Measurements from ENCODE around the gene TIGD2.
"Not testable (repeated sequence)": the region's sequence is repeated elsewhere in the genome, so short reads cannot be mapped to it uniquely, and the experiment has no call there.

Gene TIGD2

DNA sequence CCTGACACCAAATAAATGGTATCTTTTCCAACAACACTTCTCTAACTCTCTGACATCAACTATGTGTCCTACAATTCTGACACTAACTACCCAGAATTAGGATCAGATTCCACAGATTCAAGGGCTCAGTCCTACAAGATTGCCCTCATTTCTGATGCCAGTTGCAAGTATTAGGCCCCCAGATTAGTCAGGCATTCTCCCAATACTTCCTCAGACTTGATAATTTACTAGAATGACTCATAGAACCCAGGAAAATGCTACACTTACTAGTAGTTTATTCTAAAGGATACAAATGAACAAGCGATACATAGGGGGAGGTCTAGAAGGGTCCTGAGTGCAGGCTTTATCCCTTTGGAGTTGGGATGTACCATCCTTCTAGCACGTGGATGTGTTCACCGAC lies 8.5 kb downstream of the TIGD2 start:
- DNase-seq, result no peak

DNA sequence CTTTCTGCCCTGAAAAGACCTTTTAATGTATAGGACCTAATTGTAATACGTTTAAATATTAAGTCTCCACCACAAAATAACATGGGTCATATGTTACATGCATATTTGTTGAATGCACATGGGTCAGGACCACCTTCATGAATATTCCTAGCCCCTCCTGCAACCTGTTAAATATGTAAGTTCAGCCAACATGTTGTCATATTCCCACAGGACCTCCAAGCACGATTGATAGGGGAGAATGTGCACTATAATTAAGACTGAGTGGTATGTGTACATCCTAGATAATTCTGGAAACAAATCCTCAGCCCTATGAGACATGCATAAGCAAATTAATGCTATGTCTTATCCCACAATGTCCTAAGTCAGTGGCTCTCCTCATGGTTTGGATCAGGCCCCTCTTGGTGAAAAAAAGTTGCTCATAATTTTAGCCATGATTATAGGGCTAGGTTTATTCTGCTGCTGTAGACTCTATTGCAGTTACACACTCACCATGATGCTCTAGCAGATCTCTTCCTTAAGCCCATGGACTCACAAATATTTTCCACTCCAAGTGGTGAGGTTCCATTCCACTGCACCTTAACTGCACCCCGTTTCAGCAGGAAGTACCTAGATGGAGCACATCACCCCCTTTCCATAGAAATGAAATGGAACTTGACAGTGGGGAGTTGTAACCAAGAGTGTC lies 10.2 kb downstream of the TIGD2 start:
- no peak for DNase-seq

DNA sequence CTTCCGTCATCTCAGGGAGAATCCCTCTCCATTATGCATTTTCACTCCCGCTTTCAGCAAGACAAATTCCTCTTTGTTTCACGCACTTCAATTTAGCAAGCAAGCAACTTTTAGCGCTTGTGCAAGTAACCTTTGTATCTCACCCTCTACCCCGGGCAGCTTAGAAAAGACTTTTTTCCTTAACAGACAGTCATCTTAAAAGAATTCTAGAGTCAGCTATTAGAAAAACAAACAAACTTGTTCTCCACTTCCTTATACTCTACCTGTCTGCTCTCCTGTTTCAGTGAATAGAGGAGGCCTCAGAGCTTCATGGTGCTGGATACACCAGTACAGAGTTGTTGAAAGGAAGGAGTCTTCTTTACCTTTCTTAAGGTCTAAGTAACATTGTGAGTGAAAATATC lies 12.1 kb downstream of the TIGD2 start:
- DNase-seq, result no peak

DNA sequence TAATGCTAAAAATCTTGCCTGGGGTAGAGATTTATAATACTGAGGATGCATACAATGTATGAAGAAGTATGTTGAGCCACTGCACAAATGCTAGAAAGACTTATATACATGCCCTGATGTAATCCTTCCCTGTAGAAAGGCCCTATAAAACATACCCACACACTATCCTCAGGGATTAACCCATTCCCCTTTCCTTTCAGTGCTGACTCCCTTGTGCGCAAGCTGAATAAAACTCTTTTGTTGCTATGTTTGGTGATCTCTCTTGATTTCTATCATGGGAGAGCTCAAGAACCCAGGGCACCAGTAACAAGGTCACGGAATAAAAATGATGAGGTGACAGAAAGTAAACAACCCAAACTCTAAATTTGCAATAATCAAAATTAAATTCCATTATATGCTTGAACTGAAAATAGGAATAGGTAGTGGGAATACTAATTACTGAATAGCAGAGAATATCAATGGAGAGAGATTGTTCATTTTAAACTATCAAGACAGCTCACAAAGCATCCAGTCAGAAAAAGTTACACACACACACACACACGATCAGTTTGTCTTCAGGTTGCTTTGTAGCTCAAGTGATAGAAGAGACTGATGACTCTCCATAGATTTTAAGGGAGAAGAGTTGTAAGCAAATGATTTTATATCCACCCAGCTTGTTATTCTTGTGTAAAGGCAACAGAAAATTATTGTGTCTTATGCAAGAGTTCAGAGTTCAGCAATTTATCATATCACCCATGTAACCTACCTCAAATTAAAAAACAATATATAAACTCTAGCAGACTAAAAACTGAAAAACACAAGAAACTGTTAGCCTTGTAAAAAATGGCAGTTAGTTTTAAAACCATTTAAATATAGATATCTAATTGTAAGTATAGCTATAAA lies 14.8 kb downstream of the TIGD2 start:
- no peak for DNase-seq

DNA sequence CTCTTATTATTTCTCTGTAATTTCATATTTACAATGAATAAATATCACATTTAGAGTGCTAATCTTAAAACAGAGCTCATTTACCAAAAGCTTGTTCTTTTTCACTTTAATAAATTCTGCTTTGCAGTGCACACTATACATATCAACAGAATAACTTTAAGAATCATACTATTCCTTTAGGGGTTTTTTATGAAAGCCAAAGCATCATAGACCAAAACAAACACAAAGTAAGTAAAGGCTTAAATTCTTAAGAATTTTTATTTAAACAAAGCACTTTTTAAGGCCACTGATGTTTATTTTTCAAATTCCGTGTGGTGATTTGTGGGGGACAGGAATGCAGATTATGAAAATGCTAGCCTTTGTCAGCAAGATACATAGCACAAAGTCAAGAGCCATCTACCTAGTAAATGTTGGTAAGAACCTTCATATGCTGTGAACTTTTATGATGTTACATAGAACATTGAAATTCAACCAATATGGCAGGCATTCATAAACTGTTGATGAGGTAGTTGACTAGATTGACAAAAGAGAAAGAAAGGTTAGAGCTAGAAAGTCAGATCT lies 17.8 kb downstream of the TIGD2 start:
- no peak for DNase-seq

DNA sequence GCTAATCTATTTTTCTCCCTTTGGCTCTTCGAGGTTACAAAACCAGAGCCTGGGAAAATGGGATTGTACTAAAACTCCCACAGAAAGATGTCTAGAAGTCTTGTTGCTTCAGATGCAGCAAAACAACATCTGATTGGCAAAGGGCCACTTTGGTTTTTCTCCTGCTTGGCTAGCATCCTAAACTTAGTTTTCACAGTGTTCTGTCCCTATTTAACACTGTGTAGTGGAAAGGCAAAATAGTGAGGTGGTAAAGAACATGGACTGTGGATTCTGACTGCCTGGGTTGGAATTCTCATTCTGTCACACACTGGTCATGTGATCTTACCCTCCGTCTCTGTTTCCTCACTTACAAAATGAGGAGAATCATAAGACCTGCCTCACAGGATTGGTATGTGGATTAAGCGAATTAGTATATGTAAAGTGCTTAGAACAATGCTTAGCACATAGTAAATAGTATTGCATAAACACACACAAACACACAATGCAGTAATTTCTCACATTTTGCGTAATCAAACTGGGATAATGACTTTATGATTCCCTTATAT lies 23.5 kb downstream of the TIGD2 start:
- DNase-seq, result no peak

DNA sequence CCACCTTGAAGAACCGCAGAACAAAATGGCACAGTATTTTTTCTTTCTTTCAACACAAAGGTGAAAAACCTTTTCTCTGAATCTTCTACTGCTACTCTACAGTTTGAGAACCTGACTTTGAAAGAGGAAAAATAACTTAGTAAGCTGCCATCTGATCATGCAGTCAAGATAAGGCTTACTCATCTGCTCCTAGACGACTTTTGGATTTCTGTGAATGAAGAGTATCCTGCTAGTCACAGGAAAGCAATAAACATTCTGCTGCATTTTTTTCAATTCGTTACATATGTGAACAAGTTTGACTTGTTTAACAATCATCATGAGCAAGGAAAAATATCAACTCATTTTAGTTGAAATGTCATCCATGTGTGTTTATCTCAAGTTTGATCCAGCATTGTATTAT lies 25.2 kb downstream of the TIGD2 start:
- DNase-seq, result no peak

DNA sequence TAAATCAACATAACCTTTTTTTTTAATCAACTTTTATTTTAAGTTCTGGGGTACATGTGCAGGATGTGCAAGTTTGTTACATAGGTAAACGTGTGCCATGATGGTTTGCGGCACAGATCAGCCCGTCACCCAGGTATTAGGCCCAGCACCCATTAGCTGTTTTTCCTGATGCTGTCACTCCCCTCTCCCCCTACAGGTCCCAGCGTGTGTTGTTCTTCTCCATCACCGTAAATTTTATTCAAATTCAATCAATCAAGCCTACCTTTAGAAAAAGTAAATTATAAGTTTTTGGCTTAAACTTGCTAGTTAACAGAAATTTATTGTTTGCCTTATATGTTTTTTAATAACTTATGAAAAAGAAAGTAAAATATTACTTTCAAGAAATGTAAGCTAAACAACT lies 25.9 kb downstream of the TIGD2 start:
- no peak for DNase-seq

DNA sequence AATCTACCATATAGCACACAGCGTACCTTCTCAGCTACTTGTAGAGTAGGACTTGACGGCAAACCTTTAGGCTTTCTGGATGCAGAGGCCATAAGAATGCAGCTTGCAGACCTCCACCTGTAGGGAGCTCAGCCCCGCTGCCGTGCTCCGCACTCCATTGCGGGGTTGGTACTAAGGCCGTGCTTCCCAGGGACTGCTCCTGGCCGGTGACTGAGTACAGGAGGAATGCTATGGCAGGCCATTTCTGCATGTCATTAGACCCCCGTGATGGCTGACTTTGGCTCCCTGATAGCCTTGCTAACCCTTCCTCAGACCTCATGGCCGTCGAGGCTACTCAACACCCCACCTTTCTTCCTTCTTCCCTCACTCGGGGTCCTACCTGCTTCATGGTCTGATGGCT lies 26.4 kb downstream of the TIGD2 start:
- no peak for DNase-seq

DNA sequence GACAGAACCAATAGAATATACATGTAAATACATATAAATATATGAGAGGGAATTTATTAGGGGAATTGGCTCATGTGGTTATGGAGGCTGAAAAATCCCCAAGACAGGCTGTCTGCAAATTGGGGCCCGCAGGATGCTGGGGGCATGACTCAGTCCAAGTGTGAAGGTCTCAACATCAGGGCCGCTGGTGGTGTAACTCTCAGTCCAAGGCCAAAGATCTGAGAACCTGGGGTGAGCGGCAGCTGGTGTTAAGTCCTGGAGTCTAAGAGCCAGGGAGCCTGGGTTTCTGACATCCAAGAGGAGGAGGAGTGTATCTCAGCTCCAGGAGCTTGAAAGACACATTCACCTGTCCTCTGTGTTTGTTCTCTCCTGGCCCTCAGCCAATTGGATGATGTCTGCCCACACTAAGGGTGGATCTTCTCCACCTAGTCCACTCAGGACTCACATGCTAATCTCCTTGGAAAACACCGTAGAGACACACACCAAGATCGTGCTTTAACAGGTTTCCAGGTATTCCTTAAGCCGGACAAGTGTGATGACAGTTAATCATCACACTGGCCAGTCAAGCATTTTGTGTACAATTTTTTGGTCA lies 28.9 kb downstream of the TIGD2 start:
- DNase-seq, result no peak

DNA sequence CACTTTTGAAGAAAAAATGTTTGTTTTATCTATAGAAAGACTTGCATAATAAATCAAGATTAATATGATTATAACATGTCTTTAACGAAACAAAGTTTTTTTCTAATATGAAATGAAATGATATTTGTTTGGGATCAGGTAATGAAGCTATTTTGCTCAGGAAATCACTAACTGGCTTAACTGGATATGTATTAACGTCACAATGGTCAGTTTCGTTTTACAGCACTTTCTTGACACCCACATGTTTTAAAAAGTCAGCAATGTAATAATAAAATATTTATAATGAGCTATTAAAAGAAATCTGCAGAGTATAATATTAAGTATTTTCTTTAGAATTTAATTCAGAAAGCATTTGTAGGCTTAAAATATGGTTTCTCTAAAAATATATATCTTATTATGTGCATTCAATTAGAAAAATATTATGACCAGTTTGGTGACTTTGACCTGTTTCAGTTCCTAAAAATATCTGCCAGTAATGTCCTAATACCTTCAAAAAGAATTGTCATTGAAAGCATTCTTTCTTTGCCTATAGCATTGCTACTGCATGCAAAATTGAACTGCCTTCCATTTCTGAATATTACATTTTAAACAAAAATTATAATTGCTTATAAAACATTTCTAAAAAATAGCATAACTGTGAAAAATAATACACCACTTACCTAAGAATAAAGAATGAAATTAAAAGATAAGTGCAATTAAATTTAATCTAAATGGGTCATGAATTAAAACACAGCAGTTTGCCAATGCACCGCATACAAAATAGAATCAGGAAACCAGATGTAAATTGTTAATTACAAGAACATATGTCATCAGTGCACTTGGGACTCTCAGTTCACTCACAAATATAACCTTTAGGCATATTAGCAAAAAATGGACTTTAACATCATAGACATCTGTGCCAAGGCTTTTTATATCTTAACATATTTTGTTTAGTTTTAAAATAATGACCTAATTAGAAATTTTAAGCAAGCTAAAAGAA lies 31.6 kb downstream of the TIGD2 start:
- no peak for DNase-seq

DNA sequence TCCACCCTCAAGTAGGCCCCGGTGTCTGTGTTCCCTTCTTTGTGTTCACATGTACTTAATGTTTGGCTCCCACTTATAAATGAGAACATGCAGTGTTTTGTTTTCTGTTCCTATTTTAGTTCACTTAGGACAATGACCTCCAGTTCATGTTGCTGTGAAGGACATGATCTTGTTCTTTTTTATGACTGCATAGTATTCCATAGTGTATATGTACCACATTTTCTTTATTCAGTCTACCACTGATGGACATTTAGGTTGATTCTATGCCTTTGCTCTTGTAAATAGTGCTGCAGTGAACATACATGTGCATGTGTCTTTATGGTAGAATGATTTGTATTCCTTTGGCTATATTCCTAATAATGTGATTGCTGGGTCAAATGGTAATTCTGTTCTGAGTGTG lies 33.3 kb downstream of the TIGD2 start:
- not testable (repeated sequence) for DNase-seq

DNA sequence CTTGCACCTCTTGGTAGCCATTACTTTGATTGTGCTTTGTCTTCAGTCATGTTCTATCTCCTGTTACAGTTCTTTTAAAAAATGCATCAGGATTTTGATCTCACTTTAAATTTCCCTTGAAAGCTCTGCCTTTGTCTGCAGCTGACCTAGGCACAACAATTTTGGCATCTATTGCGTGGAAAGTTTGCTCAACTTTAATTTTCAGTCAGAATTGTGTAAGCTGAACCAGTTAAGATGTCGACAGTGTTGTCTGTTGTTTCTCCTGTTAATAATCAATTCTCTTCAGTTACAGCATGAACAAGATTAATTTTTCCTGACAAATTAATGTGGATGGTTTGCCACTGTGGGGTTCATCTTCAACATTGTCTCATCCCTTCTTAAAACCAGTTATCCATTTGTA lies 34.9 kb downstream of the TIGD2 start:
- DNase-seq, result no peak

DNA sequence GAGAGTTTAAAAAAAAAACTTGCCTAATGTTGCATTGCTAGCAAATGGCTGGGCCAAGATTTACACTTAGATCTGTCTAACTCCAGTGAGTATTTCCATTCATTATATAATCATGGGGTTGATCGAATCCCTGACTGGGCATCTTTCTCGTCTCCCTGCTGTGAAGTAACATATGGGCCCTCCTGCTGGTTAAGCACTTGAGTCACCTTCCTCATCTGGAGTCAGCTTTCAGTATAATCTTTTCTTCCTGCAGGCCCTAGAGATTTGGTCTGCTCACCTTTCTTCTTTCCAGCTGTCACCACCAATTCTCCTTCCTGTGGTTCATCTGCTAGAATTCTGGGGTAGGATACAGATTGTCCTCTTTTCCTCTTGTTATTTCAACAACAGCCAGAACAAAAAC lies 41.6 kb downstream of the TIGD2 start:
- no peak for DNase-seq

DNA sequence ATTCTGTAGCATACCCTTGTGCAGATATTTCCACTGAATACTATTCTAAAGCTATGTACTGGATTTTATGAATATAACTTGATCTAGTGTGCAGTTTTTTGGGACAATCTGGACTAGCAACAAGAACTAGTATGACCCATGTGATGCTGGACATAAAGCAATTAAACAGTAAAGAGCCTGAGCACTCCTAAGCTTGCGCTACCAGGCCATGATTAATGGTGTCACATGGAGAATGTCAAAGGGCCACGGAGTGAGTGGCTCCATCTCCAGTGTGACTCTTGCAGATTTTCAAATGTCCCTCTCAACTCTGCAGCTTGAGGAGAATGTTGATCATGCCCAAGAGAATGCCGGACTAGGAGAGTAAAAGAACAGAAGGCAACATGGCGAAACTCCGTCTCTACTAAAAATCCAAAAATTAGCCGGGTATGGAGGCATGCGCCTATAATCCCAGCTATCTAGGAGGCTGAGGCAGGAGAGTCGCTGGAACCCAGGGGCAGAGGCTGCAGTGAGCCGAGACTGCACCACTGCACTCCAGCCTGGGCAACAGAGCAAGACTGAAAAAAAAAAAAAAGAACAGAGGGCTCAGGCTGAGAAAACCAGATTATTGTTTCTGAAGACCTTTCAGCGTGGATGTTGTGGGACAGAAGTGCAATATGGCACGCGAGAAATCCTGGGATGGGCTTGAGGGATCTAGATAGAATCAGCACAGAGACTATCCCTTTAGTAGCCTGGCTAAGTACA lies 45.0 kb downstream of the TIGD2 start:
- no peak for DNase-seq

DNA sequence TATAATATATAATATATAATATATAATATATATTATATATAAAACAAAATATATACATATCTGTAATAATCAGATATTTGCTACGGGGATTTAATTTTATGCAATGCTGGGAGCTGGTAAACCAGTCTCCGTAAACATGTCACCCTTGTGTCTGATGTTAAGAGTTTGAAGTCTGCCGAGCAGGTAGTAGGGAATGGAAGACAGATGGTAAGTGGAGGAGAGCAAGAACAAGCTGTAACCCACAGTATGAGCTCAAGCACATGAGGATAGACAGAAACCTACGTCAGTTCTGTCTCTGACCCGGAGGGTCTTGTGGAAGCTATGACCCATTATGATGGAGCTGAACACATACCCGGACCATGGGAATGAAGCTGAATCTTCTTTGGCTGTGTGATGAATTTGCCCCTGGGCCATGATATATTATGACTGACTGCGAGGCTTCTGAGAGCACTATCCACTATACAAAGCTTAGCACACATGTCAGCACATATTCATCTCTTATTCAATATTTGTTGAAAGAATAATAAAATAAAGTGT lies 46.2 kb downstream of the TIGD2 start:
- DNase-seq, result no peak

DNA sequence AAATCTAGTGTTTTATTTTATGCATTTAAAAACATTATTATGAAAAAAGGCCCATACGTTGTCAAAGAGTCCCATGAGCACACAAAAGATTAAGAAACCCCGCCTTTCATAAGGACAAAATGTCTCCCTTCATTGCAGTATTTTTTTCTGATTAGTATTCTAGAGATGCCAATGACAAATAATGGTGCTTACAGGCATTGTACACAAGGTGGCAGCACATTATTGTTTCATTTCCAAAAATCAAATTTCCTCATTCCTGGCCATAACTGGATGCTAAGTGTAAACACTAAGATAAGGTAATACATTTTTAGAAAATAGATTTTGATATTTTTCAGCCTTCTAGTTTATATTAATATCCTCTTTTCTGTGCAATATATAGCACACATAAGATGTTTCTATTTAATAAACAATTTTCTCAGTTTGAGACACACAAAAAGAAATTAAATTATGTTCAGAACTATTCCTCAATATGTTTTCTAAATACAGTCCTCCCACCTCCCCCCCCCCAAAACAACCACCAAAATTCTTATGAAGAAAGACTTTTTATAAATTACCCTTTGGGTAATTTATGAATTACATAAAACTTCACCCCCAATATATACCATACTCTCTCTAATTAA lies 47.7 kb downstream of the TIGD2 start:
- no peak for DNase-seq

DNA sequence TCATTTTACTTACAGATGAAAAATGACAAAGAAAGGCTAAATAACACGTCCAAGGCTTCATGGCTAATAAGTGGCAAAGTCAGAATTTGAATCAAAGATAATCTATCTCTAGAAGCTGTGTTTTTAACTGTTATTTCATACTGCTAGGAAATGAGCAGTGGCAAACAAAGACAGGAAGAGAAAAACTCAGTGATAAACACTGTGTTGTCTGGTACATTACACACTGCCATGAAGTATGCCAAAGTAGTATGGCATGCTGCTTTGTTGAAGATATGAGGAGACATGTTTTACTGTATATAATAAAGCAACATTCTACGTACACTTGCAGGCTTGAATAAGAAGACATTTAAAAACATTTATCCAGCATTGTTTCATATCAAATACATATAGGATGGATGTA lies 49.5 kb downstream of the TIGD2 start:
- DNase-seq, result no peak

DNA sequence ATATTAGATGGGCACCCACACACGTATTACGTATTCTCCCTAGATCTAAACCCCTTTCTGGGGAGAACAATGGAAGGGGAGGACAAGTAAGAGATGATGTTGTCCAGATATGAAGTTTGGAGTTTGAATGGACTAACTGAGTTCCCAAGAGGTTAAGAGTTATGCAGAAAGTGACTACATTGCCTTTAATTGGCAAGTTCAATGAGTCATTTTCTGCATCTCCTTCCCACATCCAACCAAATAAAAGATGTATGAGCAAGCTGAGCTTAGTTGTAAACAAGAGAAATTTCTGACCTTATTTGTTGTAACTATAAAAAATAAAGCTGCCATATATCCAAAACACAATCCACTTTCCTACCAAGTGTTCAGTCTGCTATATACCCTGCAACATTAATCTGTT lies 50.5 kb downstream of the TIGD2 start:
- no peak for DNase-seq

DNA sequence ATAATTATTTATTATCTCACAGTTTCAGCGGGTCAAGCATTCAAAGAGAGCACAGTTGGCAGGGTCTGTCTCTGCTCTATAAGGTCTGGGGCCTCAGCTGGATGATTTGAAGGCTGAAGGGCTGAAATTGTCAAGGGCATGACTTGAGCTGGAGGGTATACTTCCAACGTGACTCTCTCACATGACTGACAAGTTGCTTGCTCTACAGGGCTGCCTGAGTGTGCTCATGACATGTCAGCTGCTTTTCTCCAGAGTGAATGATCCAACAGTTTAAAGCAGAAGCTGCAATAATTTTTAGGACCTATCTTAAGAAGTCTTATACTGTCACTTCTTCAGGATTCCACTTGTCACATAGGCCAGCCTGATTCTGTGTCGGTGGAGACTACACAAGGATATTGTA lies 51.2 kb downstream of the TIGD2 start:
- DNase-seq, result no peak

DNA sequence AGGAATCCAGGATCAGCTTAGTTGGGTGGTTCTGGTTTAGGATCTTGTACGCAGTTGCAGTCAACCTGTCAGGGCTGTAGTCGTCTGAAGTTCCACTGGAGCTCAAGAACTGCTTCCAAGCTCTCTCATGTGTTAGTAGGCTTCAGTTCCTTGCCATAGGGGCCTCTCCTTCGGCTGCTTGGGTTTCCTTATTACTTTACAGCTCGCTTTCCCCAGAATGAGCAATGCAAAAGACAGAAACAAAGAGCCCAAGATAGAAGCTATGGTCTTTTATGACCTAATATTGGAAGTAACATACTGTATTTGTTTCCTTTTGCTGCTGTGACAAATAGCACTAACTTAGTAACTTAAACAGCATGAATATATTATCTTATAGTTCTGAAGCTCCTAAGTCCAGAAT lies 51.7 kb downstream of the TIGD2 start:
- no peak for DNase-seq
